Smooth muscle cell (in vitro differentiated cells): ENCODE data around the gene KLHL8. TPM values are rescaled to one million over a fixed set of nuclear protein-coding genes. Genes with fewer than 3 reads are reported as not detected.
A peak's percentile ranks its signal among the peaks of the same experiment; 100 is the strongest.

ENCODE experiments used
- DNase-seq: peaks from one replicate; lab custom pipeline; 2025; ENCODE audit not compliant: unreplicated experiment; lab: John Stamatoyannopoulos, UW
- H2AFZ ChIP-seq: fragments of 200-600 bp; sonication (generic); 2 replicates; pipeline ENCODE4 v1.6.0; 2016; ENCODE audit warnings: antibody characterized with exemption, low read depth, mild to moderate bottlenecking
- H3F3A ChIP-seq: fragments of 200-600 bp; sonication (generic); 2 replicates; pipeline ENCODE4 v1.6.0; 2017; ENCODE audit warnings: antibody characterized with exemption, low read depth
- H3K27ac ChIP-seq: fragments of 200-600 bp; sonication (generic); 2 replicates; pipeline ENCODE4 v1.5.1; 2016; ENCODE audit warnings: low read depth, mild to moderate bottlenecking
- H3K27me3 ChIP-seq: fragments of 200-600 bp; sonication (generic); 2 replicates; pipeline ENCODE4 v1.6.1; 2016; ENCODE audit warnings: low read depth, mild to moderate bottlenecking
- H3K36me3 ChIP-seq: fragments of 200-600 bp; sonication (generic); 2 replicates; pipeline ENCODE4 v1.5.1; 2016; ENCODE audit warnings: low read depth
- H3K4me1 ChIP-seq: fragments of 200-600 bp; sonication (generic); 2 replicates; pipeline ENCODE4 v1.5.1; 2016; ENCODE audit warnings: low read depth
- H3K4me2 ChIP-seq: fragments of 200-600 bp; sonication (generic); 2 replicates; pipeline ENCODE4 v1.6.0; 2016; ENCODE audit warnings: mild to moderate bottlenecking
- H3K4me3 ChIP-seq: fragments of 200-600 bp; sonication (generic); 2 replicates; pipeline ENCODE4 v1.5.1; 2016; ENCODE audit warnings: mild to moderate bottlenecking
- H3K79me2 ChIP-seq: fragments of 200-600 bp; sonication (generic); 2 replicates; pipeline ENCODE4 v1.6.0; 2016; ENCODE audit warnings: low read depth, mild to moderate bottlenecking
- H3K9ac ChIP-seq: fragments of 200-600 bp; sonication (generic); 2 replicates; pipeline ENCODE4 v1.6.0; 2016; ENCODE audit warnings: low read depth
- H3K9me3 ChIP-seq: fragments of 200-600 bp; sonication (generic); replicated peaks from 2 replicates; pipeline ENCODE4 v1.5.1; 2016; ENCODE audit warnings: low read depth
- H4K20me1 ChIP-seq: fragments of 200-600 bp; sonication (generic); 2 replicates; pipeline ENCODE4 v1.6.0; 2016; ENCODE audit warnings: low read depth
- WGBS: methylation state at CpG from one replicate; pipeline ENCODE4 v1.1.7; 2016; ENCODE audit warnings: low lambda C conversion rate; 5-methylcytosine and 5-hydroxymethylcytosine counted together
- polyA plus RNA-seq: library from polyadenylated mRNA; unstranded; fragments of >200 nt; fragmentation: Nextera tagmentation; extraction: Ambion mirVana; gene quantifications from 2 replicates; pipeline ENCODE4 v1.2.1, GENCODE V29; 2016
- total RNA-seq: library from RNA; depleted of rRNA; stranded (reverse); fragments of >200 nt; gene quantifications from 2 replicates; pipeline ENCODE4 v1.2.3, GENCODE V29; 2014
- TF ChIP-seq, protein P1 (sequence below): fragments of 200-600 bp; sonication (generic); IDR thresholded peaks from 2 replicates; pipeline ENCODE4 v1.5.1; 2017; ENCODE audit warnings: borderline replicate concordance, mild to moderate bottlenecking, antibody characterized with exemption; ENCODE audit not compliant: insufficient read depth, poor library complexity, severe bottlenecking

Gene KLHL8
- total and polyA plus RNA-seq, 2 experiments from 2014 or later, result 6.3 to 8.8 TPM

DNA sequence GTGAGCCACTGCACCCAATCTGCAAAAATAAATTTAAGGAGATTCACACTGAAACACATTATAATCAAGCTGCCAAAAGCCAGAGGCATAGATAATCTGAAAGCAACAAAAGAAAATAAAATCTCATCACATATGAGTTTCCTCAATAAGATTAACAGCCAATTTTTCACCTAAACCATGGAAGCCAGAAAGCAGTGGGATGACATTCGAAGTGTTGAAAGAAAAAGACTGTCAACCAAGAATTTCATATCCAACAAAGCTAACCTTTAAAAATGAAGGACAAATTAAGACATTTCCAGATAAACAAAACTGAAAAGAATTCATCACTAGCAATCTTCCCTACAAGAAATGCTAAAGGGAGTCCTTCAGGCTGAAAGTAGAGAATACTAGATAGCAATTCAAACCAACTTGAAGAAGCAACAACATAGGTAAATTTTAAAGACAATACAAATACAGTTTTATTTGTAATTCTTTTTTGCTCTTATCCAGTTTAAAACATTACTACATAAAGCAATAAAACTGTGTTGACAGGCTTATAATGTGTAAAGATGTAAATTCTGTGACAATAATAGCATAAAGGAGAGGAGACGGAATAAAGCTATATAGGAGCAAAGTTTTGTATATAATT lies 23.1 kb upstream of the KLHL8 start:
- H3K79me2 ChIP-seq, result no peaks in the 10 kb centered on the region

GRCh38 chr4:87241336-87241735 lies 20.9 kb upstream of the KLHL8 start:
- TF ChIP-seq, protein P1, sequence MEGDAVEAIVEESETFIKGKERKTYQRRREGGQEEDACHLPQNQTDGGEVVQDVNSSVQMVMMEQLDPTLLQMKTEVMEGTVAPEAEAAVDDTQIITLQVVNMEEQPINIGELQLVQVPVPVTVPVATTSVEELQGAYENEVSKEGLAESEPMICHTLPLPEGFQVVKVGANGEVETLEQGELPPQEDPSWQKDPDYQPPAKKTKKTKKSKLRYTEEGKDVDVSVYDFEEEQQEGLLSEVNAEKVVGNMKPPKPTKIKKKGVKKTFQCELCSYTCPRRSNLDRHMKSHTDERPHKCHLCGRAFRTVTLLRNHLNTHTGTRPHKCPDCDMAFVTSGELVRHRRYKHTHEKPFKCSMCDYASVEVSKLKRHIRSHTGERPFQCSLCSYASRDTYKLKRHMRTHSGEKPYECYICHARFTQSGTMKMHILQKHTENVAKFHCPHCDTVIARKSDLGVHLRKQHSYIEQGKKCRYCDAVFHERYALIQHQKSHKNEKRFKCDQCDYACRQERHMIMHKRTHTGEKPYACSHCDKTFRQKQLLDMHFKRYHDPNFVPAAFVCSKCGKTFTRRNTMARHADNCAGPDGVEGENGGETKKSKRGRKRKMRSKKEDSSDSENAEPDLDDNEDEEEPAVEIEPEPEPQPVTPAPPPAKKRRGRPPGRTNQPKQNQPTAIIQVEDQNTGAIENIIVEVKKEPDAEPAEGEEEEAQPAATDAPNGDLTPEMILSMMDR, result no peak
- Histone ChIP-seq H3F3A (peaks cover 6% of the 10 kb centered on the region), H3K9me3 (no peaks in the 10 kb centered on the region), H3K79me2 (no peaks in the 10 kb centered on the region), H3K36me3 (no peaks in the 10 kb centered on the region), H3K4me1 (peaks cover 7% of the 10 kb centered on the region), H4K20me1 (no peaks in the 10 kb centered on the region), H3K27ac (no peak overlapping the region), H3K4me2 (no peak overlapping the region), H3K4me3 (no peak overlapping the region), H3K9ac (no peak overlapping the region), H3K27me3 (no peaks in the 10 kb centered on the region), H2AFZ (no peak overlapping the region)
- DNase-seq, result no peak
- WGBS, result 38% methylated on average over 1 of the region's 1 CpG

More for the DNA sequence above, 23.1 kb upstream of the KLHL8 start:
- peaks cover 6% of the 10 kb centered on the region for H3F3A ChIP-seq
- H3K4me2 ChIP-seq, result no peak overlapping the region
- H3K4me1 ChIP-seq, result peaks cover 7% of the 10 kb centered on the region
- no peaks in the 10 kb centered on the region for H3K36me3 ChIP-seq
- H3K9ac ChIP-seq, result no peak overlapping the region
- no peak overlapping the region for H3K4me3 ChIP-seq
- no peak overlapping the region for H3K27ac ChIP-seq
- DNase-seq, result no peak
- TF ChIP-seq, protein P1, result no peak
- H3K27me3 ChIP-seq, result no peaks in the 10 kb centered on the region
- H4K20me1 ChIP-seq, result no peaks in the 10 kb centered on the region
- H2AFZ ChIP-seq, result no peak overlapping the region
- WGBS, result 97% methylated on average over 2 of the region's 2 CpGs
- no peaks in the 10 kb centered on the region for H3K9me3 ChIP-seq

DNA sequence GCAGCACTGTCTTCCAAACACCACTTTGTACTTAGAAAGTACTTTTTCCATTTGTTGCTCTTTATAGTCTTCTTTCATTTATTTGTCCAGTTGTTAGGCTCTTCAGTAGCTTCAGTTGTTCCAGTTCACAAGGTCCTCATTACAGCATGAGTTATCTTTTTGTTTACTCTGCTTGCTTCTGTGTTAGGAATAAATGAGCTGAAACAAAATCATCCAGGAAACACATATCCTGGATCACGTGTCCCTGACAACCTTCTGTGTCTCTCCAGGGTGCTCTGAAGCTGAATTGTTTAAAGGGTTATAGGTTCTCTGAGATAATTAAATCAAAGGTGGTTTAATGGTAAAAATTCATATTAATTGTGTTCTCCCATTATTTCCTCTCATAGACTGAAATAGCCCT lies 19.9 kb upstream of the KLHL8 start:
- 31% methylated on average over 1 of the region's 1 CpG for whole genome bisulfite sequencing
- no peak overlapping the region for H3K27ac ChIP-seq
- no peaks in the 10 kb centered on the region for H3K27me3 ChIP-seq
- no peak overlapping the region for H3K4me3 ChIP-seq
- H4K20me1 ChIP-seq, result no peaks in the 10 kb centered on the region
- no peaks in the 10 kb centered on the region for H3K36me3 ChIP-seq
- H3F3A ChIP-seq, result peaks cover 6% of the 10 kb centered on the region
- H3K9me3 ChIP-seq, result no peaks in the 10 kb centered on the region
- peak overlapping the region; percentile 2 for H3K4me2 ChIP-seq
- H3K4me1 ChIP-seq, result peaks cover 7% of the 10 kb centered on the region
- no peaks in the 10 kb centered on the region for H3K79me2 ChIP-seq
- no peak overlapping the region for H3K9ac ChIP-seq
- DNase-seq, result no peak
- H2AFZ ChIP-seq, result peak overlapping the region; percentile 57
- TF ChIP-seq, protein P1, result no peak

DNA sequence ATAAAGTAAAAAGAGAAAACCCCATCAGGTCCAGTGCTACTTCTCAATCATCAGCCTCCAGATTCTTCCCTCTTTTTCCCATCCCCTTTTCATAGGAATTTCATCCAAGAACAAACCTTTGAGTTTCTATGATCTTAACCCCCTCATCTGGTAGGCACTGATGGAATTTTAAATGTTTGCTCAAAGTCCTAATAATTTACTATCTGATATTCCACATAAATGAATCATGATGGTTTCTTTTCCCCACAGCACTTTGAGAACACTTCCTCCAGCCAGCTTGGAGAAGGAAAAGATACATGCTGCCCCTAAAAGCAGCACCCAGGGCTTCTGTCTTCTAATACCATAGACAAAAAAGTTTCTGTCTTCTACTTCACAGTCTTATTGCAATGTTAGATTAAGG lies 19.4 kb upstream of the KLHL8 start:
- TF ChIP-seq, protein P1, result no peak
- no peaks in the 10 kb centered on the region for H3K9me3 ChIP-seq
- no peaks in the 10 kb centered on the region for H4K20me1 ChIP-seq
- no peaks in the 10 kb centered on the region for H3K79me2 ChIP-seq
- H3K4me1 ChIP-seq, result peaks cover 7% of the 10 kb centered on the region
- H3K4me3 ChIP-seq, result no peak overlapping the region
- no peak overlapping the region for H3K9ac ChIP-seq
- peak overlapping the region; percentile 2 for H3K4me2 ChIP-seq
- H3K36me3 ChIP-seq, result no peaks in the 10 kb centered on the region
- H2AFZ ChIP-seq, result peak overlapping the region; percentile 57
- DNase-seq, result no peak
- peaks cover 6% of the 10 kb centered on the region for H3F3A ChIP-seq
- no peak overlapping the region for H3K27ac ChIP-seq
- no peaks in the 10 kb centered on the region for H3K27me3 ChIP-seq
